Stimulated activated effector memory CD8-positive, alpha-beta T cell treated with anti-CD3 and anti-CD28 coated beads, Interleukin-12 subunit alpha, Interleukin-12 subunit beta, amount 100 ng/mL, for 72 hours (primary cell): ENCODE measurements around the gene SHMT2.

Experiments
- ATAC-seq: fragments of 150-1000 bp; cut with Tn5 transposase; 2 replicates; pipeline ENCODE4 v1.10.0; 2021
- DNase-seq, 2 donors: peaks; one replicate each; pipeline ENCODE4 v3.0.0; 2021 to 2022; ENCODE audit warnings: low spot score in 2 of 2
- H3K27ac Mint-ChIP-seq: one replicate; pipeline ENCODE4 v1.8.0; 2022; ENCODE audit warnings: mild to moderate bottlenecking, mixed read lengths
- H3K36me3 Mint-ChIP-seq: one replicate; pipeline ENCODE4 v1.8.0; 2022; ENCODE audit warnings: mild to moderate bottlenecking, mixed read lengths
- H3K4me1 Mint-ChIP-seq: one replicate; pipeline ENCODE4 v1.8.0; 2022; ENCODE audit warnings: mixed read lengths
- H3K4me3 Mint-ChIP-seq: one replicate; pipeline ENCODE4 v1.8.0; 2022; ENCODE audit warnings: mild to moderate bottlenecking, mixed read lengths
- H3K9me3 Mint-ChIP-seq: one replicate; pipeline ENCODE4 v1.8.0; 2022; ENCODE audit warnings: mixed read lengths

SHMT2 gene

DNA sequence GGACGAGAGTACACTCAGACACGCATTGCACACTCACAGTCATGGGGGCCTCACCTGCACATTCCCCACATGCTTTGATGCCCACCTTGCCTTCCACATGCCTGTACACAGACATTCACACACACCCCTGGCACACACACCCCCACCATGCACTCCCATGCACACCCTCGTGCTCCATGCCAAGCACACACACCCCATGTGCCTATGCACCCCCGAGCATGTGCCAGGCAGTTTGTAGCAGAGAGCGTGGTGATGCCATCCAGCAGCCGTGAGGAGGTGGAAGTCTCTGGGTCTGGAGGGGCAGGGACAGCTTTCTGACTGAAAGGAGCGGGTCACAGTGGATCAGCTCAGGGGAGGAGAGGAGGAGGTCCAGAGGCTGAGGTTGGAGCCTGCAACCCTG lies 23.6 kb upstream of the SHMT2 start:
- no peaks in the 10 kb centered on the region for H3K4me1 Mint-ChIP-seq
- DNase-seq (no peak), ATAC-seq (no peak)
- H3K36me3 Mint-ChIP-seq: no peaks in the 10 kb centered on the region
- H3K27ac Mint-ChIP-seq: no peak overlapping the region
- no peak overlapping the region for H3K4me3 Mint-ChIP-seq
- H3K9me3 Mint-ChIP-seq: no peaks in the 10 kb centered on the region

DNA sequence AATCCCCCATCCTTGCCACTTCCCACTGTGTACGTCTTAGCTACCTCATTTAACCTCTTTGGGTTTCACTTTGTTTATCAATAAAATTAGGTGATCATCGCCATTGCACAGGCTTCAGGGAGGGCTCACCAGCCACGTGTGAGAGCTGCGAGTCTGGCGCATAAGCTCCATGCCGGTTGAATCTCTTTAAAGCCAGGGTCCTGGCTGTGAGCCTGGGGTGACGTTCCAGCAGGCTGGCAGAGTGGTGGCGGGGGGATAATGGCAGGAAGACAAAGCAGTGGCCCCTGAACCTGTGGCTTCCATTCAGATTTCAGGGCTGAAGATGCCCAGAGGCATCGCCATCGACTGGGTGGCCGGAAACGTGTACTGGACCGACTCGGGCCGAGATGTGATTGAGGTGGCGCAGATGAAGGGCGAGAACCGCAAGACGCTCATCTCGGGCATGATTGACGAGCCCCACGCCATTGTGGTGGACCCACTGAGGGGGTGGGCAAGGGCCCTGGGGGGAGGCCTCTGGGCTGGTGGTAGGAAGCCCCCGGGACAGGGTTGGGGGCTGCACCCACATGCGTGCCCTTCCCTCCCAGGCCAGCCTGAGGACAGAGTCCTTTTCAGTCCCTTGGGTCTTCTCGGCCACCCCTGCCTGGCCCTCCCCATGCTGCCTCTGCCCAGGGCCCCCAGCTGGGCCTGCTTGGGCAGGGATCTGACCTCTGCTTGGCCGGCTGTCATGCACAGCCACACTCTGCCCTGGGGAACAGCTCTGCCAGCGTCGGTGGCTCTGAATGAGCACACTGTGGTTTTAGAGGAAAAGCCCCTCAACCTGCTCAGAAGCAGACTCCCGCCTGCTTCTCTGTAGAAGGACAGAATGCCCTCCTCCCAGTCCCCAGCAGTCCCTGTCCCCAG lies 21.5 kb upstream of the SHMT2 start:
- no peaks in the 10 kb centered on the region for H3K9me3 Mint-ChIP-seq
- DNase-seq: no peak
- H3K4me1 Mint-ChIP-seq: no peaks in the 10 kb centered on the region
- ATAC-seq: no peak
- no peak overlapping the region for H3K4me3 Mint-ChIP-seq
- no peak overlapping the region for H3K27ac Mint-ChIP-seq
- no peaks in the 10 kb centered on the region for H3K36me3 Mint-ChIP-seq

DNA sequence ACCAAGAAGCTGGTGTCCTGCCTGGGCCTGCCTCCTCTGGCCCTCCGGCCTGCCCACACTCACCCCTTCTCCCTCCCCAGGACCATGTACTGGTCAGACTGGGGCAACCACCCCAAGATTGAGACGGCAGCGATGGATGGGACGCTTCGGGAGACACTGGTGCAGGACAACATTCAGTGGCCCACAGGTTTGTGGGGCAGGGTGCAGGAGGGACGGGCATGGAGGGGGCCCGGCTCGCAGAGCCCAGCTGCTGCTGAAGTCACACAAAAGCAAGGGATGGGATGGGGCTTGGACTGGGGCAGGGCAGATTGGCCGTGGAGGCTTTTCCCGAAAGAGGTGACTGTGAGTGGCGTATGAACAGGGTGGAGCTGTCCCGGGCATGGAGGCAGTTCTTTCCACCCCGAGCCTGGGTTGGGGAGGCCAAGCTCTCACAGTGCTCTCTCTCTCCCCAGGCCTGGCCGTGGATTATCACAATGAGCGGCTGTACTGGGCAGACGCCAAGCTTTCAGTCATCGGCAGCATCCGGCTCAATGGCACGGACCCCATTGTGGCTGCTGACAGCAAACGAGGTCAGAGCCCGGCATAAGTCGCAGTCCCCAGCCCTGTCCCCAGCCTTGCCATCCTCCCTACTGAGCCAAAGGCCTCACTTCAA lies 20.8 kb upstream of the SHMT2 start:
- ATAC-seq: no peak
- no peak for DNase-seq
- Mint-ChIP-seq H3K4me1 (peaks cover 6% of the 10 kb centered on the region), H3K4me3 (no peak overlapping the region), H3K36me3 (no peaks in the 10 kb centered on the region), H3K27ac (no peak overlapping the region), H3K9me3 (no peaks in the 10 kb centered on the region)

- Mint-ChIP-seq H3K27ac (no peak overlapping the region), H3K4me1 (peaks cover 18% of the 10 kb centered on the region), H3K9me3 (no peaks in the 10 kb centered on the region), H3K4me3 (no peak overlapping the region), H3K36me3 (no peaks in the 10 kb centered on the region)
- DNase-seq (no peak), ATAC-seq (no peak)
Observed at GRCh38 chr12:57209916-57210315, 19.6 kb upstream of the SHMT2 start.

DNA sequence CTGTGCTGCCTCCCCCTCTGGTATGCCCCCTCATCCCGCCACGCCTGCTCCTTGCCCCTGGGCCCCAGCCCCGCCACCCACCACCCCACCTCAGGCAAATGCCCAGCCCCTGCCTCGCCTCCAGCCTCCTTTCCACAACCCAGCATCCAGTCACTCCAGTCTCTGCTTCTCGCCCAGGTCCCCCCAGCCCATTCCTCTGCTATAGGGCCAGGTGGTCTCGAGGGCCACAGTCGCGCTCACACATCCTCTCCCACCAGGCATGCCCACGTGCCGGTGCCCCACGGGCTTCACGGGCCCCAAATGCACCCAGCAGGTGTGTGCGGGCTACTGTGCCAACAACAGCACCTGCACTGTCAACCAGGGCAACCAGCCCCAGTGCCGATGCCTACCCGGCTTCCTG lies 19.1 kb upstream of the SHMT2 start:
- H3K4me1 Mint-ChIP-seq: peaks cover 23% of the 10 kb centered on the region
- no peak for DNase-seq
- no peak for ATAC-seq

GRCh38 chr12:57210926-57211692 lies 18.4 kb upstream of the SHMT2 start:
- no peak overlapping the region for H3K4me3 Mint-ChIP-seq
- H3K36me3 Mint-ChIP-seq: peaks cover 4% of the 10 kb centered on the region
- no peaks in the 10 kb centered on the region for H3K9me3 Mint-ChIP-seq
- no peak for ATAC-seq
- H3K4me1 Mint-ChIP-seq: peaks cover 30% of the 10 kb centered on the region
- H3K27ac Mint-ChIP-seq: no peak overlapping the region
- no peak for DNase-seq

More for the DNA sequence above, 19.1 kb upstream of the SHMT2 start:
- no peaks in the 10 kb centered on the region for H3K36me3 Mint-ChIP-seq
- no peak overlapping the region for H3K4me3 Mint-ChIP-seq
- H3K27ac Mint-ChIP-seq: no peak overlapping the region
- H3K9me3 Mint-ChIP-seq: no peaks in the 10 kb centered on the region

DNA sequence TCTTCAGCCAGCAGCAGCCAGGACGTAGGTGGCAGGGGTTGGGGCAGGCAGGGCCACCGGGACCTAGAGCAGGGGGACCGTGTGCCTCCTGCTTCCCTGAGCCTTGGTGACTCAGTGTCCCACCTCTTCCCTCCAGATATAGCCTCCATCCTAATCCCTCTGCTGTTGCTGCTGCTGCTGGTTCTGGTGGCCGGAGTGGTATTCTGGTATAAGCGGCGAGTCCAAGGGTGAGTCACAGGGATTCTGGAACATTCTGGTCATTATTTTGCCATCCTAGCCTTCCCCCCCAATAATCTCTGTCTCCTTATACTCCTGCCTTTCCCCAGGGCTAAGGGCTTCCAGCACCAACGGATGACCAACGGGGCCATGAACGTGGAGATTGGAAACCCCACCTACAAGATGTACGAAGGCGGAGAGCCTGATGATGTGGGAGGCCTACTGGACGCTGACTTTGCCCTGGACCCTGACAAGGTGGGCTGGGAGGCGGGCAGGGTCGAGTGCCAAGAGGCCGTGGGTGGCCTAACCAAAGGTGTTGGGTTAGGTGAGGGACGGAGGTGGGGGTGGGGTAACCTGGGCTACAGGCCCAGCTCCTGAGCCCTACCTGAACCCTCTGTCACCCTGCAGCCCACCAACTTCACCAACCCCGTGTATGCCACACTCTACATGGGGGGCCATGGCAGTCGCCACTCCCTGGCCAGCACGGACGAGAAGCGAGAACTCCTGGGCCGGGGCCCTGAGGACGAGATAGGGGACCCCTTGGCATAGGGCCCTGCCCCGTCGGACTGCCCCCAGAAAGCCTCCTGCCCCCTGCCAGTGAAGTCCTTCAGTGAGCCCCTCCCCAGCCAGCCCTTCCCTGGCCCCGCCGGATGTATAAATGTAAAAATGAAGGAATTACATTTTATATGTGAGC lies 17.5 kb upstream of the SHMT2 start:
- Mint-ChIP-seq H3K36me3 (peaks cover 4% of the 10 kb centered on the region), H3K9me3 (no peaks in the 10 kb centered on the region), H3K4me1 (peaks cover 30% of the 10 kb centered on the region), H3K27ac (no peak overlapping the region), H3K4me3 (no peak overlapping the region)
- no peak for ATAC-seq
- DNase-seq: no peak

- DNase-seq (no peak), ATAC-seq (no peak)
- Mint-ChIP-seq H3K36me3 (peaks cover 4% of the 10 kb centered on the region), H3K9me3 (no peaks in the 10 kb centered on the region), H3K4me3 (no peak overlapping the region), H3K4me1 (peaks cover 37% of the 10 kb centered on the region), H3K27ac (no peak overlapping the region)
Observed at GRCh38 chr12:57212701-57213057, 16.8 kb upstream of the SHMT2 start.

- no peak overlapping the region for H3K27ac Mint-ChIP-seq
- ATAC-seq (peak; percentile 65), DNase-seq (peak; percentile 83 to 91)
- no peak overlapping the region for H3K4me3 Mint-ChIP-seq
- peaks cover 4% of the 10 kb centered on the region for H3K36me3 Mint-ChIP-seq
- H3K4me1 Mint-ChIP-seq: peaks cover 42% of the 10 kb centered on the region
- no peaks in the 10 kb centered on the region for H3K9me3 Mint-ChIP-seq
Observed at GRCh38 chr12:57213058-57213715, 16.3 kb upstream of the SHMT2 start.

GRCh38 chr12:57213763-57214397 lies 15.6 kb upstream of the SHMT2 start:
- Mint-ChIP-seq H3K4me3 (peak overlapping the region; percentile 13), H3K9me3 (no peaks in the 10 kb centered on the region), H3K4me1 (peaks cover 49% of the 10 kb centered on the region), H3K27ac (no peak overlapping the region), H3K36me3 (peaks cover 4% of the 10 kb centered on the region)
- no peak for ATAC-seq
- DNase-seq: no peak

DNA sequence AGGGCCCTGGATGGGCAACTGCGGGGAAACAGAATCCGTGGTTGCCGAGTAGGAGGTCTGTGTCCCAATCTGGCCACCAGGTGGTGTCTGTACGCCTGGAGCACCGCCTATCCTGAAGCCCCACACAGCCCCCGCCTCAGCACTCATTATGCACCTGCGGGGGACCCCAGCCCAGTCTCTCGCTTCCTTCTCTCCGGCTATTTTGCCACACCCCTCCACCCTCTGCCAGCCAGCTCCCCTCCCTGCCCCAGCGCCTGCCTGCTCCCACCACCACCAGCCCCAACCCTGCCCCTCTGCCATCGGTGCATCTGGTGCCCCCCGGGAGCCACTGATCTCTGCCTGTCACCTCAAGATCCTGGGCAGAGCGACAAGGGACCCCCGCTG lies 15.1 kb upstream of the SHMT2 start:
- peak; percentile 56 to 82 for DNase-seq
- peak; percentile 58 for ATAC-seq
- H3K4me3 Mint-ChIP-seq: peak overlapping the region; percentile 13
- peaks cover 4% of the 10 kb centered on the region for H3K36me3 Mint-ChIP-seq
- peaks cover 52% of the 10 kb centered on the region for H3K4me1 Mint-ChIP-seq
- no peak overlapping the region for H3K27ac Mint-ChIP-seq
- no peaks in the 10 kb centered on the region for H3K9me3 Mint-ChIP-seq

GRCh38 chr12:57215065-57215464 lies 14.4 kb upstream of the SHMT2 start:
- H3K27ac Mint-ChIP-seq: peak overlapping the region; percentile 19
- ATAC-seq: no peak
- H3K4me3 Mint-ChIP-seq: peak overlapping the region; percentile 78
- no peak for DNase-seq
- H3K9me3 Mint-ChIP-seq: no peaks in the 10 kb centered on the region
- peaks cover 59% of the 10 kb centered on the region for H3K4me1 Mint-ChIP-seq
- peaks cover 4% of the 10 kb centered on the region for H3K36me3 Mint-ChIP-seq

DNA sequence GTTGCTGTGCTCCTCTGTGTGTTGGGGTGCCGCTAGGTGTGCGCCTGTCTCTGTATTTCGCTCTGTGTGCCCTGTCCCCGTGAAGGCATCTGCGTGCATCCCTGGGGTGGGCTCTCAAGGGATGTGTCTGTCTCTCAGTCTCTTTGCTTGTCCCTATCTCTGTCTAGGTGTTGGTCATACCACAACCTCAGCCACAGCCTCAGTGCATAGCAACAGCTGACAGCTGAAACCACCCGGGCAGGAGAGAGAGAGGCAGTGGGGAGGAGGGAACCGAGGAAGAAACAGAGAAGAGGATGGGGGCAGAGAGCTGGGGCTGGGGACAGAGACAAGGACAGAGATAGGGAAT lies 13.9 kb upstream of the SHMT2 start:
- Mint-ChIP-seq H3K4me1 (peaks cover 62% of the 10 kb centered on the region), H3K9me3 (no peaks in the 10 kb centered on the region), H3K36me3 (peaks cover 4% of the 10 kb centered on the region), H3K4me3 (peak overlapping the region; percentile 78), H3K27ac (peak overlapping the region; percentile 19)
- peak; percentile 76 for ATAC-seq
- no peak for DNase-seq
